Astrocyte of the hippocampus (primary cell): ENCODE data around the gene EIF4A2.
"Not testable (repeated sequence)": the region's sequence is repeated elsewhere in the genome, so short reads cannot be mapped to it uniquely, and the experiment has no call there.

Experiments used
- DNase-seq: peaks from one replicate; pipeline ENCODE4 v3.0.0; 2011; ENCODE audit warnings: low read depth, low spot score

The EIF4A2 gene

DNA sequence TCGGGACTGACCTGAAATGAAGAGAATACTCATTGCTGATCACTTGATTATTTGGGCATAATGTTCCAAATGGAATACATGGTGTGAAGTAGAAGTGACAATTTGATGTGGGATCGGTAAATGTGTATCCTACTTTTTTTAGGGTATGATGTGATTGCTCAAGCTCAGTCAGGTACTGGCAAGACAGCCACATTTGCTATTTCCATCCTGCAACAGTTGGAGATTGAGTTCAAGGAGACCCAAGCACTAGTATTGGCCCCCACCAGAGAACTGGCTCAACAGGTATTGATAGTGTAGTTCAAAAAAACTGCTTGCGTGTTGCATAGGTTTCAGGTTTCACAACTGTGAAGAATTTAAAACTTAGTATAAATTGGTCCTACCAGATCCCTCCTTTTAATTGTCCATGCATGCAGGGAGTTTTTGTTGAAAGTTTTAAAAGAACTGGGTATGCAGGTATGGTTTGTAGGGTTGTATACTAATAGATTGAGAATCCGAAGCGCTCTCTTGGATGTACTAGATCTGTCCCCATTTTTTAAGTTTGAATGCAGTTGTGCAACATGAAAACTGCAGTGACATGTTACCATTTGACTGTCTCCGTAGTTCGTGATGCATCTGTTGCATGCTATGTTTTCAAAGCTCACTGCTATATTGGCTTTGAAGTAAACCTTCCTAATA, 1.6 kb downstream of the EIF4A2 start:
- no peak for DNase-seq

DNA sequence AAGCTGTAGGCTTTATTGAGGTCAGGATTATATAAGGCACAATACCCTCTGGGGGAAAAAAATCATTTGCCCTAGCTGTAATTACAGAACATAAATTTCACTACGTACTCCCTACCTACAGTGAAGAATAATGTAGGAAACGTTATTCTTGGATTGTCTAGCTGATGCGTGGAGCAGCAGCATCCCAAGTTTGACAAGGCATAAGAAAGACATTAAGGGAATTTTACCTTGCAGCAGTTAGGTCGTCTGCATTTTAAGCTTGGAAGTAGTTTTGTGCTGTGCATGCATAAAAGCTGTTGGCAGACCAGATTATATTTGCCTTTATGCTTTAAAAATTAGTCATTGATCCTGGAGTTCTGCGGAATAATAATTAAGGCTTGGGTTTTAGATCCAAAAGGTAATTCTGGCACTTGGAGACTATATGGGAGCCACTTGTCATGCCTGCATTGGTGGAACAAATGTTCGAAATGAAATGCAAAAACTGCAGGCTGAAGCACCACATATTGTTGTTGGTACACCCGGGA, 2.2 kb downstream of the EIF4A2 start:
- no peak for DNase-seq

DNA sequence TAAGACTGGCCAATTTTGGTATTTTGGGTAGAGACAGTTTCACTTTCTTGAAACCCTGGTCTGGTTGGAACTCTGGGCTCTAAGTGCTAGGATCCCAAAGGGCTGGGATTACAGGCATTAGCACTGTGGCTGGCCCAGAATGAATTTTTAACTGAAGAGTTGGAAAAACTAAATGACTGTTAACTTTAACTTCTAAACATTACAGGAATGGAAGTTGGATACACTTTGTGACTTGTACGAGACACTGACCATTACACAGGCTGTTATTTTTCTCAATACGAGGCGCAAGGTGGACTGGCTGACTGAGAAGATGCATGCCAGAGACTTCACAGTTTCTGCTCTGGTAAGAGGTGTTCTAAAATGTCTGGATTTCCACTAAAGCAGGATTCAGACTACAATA, 3.5 kb downstream of the EIF4A2 start:
- no peak for DNase-seq

DNA sequence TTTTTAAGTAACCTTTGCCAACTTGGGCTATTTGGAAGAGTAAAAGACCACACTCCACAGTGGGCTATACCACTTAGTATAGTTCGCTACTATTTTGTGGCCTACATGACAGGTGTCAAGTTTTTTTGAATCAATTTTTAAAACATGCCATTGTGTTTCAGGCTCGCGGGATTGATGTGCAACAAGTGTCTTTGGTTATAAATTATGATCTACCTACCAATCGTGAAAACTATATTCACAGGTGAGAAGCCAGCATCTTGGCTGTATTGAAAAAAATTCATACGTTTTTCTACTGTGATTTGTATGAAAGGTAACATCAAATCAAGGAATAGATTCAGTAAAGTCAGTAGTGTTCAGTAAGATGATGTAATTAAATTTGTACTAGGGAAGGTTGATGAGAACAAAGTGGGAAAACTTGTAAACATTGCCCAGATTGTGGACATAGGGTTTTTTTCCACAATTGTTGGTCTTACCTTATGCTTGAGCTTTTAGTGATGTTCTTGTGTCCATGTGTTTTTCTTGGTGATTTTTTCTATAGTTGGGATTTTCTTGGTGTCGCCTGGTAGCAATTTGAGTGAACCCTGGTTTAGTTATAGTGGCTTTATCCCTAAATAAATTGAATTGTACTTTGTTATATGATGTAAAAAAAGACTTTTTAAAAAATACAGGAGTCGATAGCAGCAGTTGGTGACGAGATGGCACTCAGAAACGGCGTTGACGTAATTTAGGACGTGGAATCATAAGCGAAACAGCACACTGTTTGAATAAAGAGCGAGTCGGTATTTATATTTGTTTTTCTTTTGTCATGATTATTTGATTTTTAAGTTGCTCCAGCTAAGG, 4.5 kb downstream of the EIF4A2 start:
- DNase-seq = no peak

DNA sequence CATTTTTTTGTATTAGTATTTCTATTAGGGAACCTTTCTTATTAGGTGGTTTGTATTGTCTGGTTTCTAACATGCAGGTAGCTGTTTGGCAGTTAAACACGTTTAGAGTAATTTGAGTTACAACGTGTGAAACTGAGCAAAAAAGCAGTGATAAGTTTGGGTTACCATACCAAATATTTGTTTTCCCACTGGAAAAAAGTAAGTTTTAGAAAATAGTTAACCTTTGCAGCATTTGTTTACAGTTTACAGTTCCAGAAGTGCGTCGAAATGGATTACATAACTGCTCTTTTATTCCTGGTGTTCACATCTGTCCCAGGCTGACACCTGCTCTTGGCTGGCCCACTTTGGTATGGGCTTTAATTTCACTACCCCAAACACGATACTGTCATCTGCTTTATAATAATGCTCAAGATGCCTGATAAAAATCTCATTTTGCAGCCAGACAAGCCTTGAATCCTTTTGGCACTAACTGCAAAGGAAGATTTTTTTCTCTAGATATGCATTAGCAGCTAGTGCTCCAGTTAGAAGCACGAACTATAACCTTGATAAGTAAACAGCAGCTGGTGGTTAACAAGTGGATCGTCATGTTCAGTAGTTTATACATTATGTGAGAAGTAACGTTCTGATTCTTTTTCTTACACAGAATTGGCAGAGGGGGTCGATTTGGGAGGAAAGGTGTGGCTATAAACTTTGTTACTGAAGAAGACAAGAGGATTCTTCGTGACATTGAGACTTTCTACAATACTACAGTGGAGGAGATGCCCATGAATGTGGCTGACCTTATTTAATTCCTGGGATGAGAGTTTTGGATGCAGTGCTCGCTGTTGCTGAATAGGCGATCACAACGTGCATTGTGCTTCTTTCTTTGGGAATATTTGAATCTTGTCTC, 5.3 kb downstream of the EIF4A2 start:
- DNase-seq = no peak

DNA sequence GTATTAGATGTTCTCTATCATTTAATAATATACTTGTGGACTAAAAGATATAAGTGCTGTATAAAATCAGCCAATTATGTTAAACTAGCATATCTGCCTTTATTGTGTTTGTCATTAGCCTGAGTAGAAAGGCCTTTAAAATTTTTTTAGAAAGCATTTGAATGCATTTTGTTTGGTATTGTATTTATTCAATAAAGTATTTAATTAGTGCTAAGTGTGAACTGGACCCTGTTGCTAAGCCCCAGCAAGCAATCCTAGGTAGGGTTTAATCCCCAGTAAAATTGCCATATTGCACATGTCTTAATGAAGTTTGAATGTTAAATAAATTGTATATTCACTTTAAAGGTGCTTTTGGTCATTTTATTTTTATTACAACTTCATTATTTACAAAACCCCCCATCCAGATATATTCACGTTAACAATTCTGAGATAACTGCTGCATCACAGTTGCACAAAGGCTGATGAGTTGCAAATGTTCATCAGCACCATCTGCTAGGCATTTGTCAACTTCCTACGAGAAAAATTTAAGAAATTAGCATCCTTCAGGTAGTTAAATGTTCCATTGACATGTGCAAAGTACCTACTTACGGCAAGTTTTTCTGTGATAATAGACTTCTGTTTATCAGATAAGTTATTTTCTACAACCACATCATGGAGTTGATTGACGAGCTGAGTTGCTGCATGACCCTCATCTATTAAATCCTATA, 6.3 kb downstream of the EIF4A2 start:
- no peak for DNase-seq

DNA sequence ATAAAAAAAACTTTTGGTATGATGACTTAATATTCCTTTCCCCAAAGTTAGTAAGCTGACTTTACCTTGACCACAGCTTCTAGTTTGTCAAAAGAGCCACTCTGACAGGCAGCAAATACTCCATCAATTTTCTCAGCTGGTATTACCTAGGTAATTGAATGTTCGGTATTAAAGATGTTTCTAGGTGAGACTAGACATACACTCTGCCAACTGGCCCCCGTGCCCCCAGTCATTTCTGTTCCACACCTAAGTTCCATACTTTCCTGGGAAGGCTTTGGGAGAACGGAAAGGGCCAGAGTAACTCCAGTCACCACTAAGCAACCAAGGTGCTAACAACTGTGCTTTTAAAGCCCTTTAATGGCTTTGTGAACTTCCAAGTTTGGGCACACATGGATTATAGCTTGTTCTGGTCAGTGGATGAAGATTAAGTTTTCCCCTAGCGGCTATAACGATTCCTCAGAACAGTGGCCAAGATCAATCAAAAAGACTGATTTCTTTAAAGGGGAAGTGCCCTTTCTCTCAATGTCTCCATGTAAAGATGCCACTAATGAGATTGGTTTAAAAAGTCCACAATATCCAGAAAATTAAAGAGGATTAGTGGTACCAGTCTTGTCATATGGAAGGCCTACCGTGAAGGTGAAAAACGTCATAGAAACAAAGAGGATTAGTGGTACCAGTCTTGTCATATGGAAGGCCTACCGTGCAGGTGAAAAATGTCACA, 7.0 kb downstream of the EIF4A2 start:
- peak; percentile 51 for DNase-seq

DNA sequence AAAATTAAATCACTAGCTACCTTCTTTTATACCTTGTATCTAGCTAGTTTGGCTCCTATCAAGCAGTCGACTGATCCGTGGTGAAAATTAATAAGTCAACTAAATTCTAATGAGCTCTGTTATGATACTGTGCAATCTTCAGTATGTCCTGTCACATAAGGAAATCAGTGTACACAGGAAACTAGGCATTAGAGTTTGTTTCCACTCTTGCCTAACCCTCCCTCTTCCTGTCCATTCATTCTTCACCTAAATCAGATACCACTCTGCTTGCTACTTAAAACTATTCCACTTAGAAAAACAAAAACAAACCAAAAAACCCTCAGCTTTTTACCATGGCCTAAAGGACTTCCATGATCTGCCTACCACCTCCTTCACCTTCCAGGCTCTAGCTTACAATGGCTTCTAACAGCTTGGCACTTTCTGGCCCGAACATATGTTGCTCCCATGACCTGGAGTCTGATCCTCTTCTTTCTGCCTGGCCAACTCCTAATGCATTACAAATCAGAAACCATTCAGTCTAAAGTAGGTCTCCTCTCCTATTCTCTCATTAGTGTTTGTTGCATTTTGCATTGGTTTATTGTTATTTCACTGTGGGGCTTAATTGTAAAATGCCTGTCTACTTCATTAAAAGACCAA, 15.0 kb downstream of the EIF4A2 start:
- no peak for DNase-seq

DNA sequence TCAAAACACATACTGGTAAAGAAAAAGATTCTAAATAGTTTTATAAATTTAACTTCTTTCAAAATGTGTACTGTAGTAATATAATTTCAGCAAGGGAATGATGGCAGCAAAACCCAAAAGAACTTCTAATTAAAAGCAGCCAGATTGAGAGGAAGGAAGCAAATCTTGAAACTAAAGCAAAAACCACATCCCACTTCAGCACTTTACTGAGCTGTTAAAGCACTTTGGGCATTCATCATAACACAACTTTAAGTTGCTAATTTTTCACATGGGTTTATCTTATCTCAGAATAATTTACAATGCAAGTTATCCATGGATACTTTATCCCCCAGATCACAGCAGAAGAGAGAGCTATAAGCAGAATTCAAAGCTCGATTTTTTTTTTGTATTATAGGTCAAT, 16.9 kb downstream of the EIF4A2 start:
- DNase-seq = no peak

DNA sequence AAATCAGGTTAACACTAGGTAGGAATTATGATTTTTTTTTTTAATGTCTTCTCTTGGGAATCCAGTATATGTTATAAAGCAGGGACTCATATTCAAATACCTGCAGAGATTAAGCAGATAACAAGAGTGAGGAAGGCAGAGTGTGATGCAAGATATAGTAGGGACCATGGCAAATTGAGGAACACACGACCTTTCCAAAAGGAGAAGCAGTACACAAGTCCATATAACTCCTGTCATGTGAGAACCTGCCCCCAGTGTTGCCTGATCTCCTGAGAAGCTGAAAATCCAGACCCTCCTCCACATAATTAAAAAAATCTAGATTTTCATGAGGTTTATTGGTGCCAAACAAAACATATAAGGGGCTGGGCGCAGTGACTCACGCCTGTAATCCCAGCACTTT, 19.3 kb downstream of the EIF4A2 start:
- no peak for DNase-seq

DNA sequence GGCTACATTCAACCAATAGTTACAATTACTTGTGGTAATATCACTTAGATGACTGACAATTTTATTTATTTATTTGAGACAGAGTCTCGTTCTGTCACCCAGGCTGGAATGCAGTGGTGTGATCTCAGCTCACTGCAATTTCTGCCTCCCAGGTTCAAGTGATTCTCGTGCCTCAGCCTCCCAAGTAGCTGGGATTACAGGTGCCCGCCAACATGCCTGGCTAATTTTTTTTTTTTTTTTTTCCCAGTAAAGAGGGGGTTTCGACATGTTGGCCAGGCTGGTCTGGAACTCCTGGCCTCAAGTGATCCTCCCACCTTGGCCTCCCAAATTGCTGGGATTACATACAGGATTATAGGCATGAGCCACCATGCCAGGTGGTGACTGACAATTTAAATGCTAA, 20.1 kb downstream of the EIF4A2 start:
- not testable (repeated sequence) for DNase-seq

DNA sequence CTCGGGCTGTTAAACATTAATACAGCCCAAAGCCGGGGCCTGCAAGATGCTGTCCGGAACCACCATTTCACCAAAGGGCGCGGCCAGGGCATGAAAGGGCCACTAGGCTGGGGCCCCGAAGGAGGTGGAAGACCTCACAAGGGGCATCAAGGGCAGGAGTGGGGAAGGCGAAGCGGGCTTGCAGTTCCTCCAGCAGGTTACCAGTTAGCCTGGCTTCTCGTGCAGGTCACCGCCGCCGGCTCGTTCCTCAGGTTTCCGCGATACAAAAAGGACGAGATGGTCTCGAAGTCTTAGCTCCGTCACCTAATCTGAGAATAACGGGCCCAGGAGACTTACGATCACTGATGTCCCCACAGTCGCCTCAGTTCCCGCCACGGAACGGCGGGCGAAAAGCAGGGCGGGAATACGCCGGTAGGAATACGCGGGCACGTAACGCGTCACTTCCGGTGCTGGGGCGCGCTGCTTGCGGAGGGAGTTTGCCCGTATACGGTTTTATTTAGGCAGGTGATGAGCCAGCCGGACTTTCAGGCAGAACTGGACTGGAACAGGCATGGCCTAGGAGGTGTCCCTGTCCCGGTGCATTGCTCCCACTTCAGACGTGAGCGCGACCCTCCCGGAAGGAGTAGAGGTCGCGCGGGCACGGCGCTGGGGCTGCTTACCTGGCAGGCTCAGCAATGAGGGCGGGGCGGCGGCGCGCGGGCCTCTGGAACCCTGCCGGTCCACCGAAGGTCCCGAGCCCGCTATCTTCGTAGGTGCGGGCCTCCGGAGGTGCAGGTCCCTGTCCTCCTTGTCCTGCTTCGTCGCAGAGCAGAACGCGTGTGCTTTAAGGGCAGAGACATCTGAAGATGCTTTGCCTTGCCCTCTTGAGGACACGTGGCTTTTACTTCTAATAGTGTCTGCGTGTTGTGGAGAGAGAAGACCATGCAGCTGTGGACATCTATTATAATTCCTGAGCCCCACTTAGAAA, 23.0 kb downstream of the EIF4A2 start, which contains the start of gene RFC4:
RFC4 (minus strand) TSS at position 394 of the 967 bp plus-strand sequence. CDS start 1,769 bp downstream, outside the sequence.
- DNase-seq = peak; percentile 89

DNA sequence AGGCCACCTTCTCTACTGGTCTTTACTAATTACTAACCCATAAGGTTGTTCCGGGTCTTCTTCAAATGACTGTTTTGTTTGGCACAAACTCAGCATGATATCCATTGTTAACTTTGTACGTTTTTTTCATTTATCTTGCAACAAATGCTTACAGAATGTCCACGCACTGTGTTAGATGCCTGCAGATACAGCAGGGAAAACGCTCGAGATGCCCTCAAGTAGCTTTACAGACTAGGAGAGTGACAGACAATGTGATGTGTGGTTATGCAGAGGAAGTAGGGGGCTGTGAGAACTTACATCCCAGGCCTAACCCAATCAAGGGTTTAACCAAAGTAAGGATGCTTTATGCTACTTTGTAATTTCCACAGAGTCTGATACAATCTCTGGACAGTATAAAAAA, 23.9 kb downstream of the EIF4A2 start:
- no peak for DNase-seq

DNA sequence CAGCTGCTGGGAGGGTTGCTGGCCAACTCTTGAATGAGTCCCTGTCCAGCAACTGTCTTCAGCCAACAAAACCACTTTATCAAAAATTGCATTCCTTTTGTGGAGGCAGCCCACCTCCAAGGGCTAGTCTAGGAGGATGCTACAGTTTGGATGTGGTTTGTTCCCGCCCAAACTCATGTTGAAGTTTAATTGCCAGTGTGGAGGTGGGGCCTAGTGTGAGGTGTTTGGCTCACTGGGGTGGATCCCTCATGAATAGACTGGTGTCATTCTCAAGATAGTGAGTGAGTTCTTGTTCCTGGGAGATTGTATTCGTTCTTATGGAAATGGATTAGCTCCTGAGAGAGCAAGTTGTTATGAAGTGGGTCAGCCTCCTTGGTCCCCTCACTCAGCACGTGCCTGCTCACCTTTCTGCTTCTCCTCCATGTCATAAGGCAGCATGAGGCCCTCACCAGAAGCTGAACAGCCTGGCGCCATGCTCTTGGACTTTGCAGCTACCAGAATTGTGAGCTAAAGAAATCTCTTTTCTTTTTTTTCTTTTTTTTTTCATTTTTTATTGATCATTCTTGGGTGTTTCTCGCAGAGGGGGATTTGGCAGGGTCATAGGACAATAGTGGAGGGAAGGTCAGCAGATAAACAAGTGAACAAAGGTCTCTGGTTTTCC, 27.1 kb downstream of the EIF4A2 start:
- no peak for DNase-seq

DNA sequence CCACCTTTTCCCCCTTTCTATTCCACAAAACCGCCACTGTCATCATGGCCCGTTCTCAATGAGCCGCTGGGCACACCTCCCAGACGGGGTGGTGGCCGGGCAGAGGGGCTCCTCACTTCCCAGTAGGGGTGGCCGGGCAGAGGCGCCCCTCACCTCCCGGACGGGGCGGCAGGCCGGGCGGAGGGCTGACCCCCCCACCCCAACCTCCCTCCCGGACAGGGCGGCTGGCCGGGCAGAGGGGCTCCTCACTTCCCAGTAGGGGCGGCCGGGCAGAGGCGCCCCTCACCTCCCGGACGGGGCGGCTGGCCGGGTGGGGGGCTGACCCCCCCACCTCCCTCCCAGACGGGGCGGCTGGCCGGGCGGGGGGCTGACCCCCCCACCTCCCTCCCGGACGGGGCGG, 27.9 kb downstream of the EIF4A2 start:
- not testable (repeated sequence) for DNase-seq

DNA sequence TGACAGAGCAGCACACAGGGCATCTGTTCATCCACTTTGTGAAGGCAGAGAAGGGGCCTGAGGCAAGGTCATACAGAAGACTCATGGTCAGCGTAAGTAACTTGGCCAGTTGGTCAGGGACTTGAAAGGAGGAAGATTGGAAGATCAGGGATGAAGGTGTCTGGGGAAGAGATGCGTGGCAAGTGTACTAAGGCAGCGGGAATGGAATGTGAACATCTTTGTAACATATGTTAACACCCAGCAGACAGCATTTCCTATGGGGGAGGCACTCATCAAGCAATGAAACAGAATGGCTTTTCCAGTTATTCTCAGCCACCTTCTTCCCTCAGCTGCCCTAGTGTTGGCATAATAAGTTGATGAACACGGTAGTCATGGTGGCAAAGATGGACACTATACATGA, 30.7 kb downstream of the EIF4A2 start:
- no peak for DNase-seq

DNA sequence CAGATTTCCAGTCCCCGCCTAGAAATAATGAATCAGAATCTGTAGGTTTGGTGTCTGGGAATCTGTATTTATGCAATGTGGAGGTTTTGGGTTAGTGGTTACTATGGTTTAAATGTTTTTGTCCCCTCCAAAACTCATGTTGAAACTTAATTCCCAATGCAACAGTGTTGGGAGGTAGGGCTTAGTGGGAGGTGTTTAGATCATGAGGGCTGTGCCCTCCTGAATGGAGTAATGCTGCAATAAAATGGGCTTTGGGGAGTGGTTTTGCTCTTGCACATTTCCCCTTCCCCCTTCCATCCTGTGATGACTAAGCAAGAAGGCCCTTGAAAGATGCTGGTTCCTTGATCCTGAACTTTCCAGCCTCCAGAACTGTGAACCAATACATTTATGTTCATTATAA, 32.1 kb downstream of the EIF4A2 start:
- peak; percentile 30 for DNase-seq

DNA sequence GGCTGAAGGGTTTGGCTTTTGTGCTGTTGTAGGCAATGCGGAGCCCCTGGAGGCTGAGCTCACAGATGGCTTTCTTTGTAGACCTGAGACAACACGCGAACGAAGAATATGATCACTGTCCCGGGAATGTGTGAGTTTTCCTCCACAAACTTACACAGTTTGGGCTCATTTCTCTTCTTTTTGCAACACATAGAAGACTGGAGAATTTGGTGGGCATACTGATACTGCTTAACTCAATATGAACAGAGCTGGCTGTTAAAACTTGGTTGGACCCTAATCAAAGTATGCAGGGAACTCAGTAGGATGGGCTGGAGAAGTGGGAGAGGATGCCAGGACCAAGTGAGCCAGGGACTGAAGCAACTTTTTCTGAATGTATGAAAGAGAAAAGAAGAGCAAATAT, 35.1 kb downstream of the EIF4A2 start:
- no peak for DNase-seq
